GM12874 (cell line): ENCODE data around the gene DENND1A.

Source experiments
- TF ChIP-seq, protein P1 (sequence below): IDR thresholded peaks from 2 replicates; pipeline ENCODE4 v1.5.1; 2011; ENCODE audit warnings: low read depth, mild to moderate bottlenecking, control low read depth, low read length, moderate library complexity; ENCODE audit not compliant: insufficient read depth

DENND1A gene

DNA sequence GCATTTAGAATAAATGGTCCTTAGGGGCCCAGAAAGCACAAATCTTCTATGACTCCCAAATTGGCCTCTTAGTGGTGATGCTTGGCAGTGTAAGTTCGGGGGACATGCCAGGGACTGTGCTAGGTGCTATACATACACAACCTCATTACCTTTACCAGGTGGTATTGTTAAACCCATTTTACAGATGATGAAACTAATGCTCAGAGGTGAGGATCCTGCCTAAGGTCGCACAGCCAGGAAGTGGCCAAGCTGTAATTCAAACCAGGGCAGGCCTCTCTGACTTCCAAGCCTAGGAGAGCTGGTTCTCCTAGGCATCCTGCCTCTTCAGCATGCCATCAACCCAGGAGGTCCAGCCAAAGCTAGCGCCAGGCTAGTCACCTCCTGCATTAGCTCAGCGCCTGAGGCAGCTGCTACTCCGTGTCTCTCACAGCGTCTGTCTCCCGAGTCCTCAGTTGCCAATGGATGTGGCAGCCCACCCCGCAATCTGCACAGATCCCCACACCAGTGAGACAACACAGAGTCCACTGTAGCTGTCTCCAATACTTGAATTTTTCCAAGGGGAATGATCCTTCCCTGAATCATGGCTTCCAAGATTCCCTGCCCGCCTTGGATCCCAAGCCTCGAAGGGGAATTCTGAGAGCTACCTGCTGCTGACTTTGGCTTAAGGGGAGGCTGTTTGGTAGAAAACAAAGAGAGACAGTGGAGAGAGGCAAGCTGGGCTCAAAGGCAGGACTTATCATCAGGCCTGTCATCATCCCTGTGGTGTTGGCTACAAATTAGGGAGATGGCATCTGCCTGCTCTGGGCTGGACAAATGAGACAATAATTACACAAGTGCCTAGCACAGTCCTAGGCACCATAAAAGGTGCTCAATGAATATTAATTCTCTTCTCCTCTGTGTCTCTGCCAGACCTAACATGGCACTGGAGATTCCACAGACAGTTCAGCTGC lies 521.3 kb downstream of the DENND1A start:
- TF ChIP-seq, protein P1, sequence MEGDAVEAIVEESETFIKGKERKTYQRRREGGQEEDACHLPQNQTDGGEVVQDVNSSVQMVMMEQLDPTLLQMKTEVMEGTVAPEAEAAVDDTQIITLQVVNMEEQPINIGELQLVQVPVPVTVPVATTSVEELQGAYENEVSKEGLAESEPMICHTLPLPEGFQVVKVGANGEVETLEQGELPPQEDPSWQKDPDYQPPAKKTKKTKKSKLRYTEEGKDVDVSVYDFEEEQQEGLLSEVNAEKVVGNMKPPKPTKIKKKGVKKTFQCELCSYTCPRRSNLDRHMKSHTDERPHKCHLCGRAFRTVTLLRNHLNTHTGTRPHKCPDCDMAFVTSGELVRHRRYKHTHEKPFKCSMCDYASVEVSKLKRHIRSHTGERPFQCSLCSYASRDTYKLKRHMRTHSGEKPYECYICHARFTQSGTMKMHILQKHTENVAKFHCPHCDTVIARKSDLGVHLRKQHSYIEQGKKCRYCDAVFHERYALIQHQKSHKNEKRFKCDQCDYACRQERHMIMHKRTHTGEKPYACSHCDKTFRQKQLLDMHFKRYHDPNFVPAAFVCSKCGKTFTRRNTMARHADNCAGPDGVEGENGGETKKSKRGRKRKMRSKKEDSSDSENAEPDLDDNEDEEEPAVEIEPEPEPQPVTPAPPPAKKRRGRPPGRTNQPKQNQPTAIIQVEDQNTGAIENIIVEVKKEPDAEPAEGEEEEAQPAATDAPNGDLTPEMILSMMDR: no peak

DNA sequence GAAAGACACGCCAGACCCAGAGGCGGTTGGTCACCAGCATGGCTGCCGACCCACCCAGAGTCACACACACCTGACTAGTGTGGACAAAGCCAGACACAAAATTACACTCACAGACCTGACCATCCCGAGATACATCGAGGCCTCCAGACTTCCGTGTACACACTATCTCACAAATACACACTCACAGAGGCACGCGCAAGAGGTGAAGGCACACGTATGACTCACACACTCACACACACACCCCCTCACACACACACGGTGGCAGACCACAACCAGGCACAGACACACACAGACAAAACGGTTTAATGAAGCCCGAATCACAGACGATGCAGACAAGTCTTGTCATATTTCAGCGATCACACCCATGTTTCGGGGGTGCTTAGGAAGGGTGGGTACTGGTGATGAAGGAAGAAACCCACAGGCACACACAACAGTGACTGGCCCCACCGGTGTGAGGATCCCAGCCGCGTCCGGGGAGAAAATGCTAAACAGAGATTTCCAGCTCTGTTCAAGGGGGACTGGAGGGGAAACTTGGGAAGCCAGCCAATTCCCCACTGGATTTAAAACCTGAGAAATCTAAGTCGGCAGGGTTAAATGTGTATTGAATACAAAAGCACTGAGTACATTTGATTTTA lies 522.6 kb downstream of the DENND1A start:
- TF ChIP-seq, protein P1: no peak

DNA sequence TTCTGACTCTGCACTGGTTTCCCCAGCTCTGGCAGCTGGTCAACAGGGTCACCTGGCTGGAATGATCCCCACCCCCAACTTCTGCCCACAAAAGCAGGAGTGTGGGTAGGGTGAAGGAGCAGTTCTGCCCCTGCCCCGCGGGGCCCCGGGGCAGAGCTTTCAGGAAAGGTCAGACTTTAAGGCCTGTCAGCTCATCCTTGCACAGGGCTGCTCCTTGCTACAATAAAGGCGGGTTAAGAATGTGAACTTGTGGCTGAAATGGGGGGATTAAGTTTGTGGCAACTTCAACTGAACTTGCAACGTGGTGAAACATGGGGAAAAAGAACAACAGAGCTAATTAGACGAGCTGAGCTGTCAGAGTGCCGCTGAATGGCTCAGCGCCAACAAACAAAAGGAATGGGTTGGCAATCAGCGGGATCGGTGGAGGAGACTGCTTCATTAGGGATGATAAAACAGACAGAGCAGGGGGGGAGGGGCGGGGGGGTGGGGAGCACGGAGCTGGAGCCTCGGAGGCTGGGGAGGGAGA lies 523.2 kb downstream of the DENND1A start:
- TF ChIP-seq, protein P1: no peak

- TF ChIP-seq, protein P1: no peak
Measured at GRCh38 chr9:123406016-123406415, 523.9 kb downstream of the DENND1A start.

GRCh38 chr9:123402981-123403509 lies 526.9 kb downstream of the DENND1A start:
- TF ChIP-seq, protein P1: no peak

GRCh38 chr9:123401879-123402513 lies 527.9 kb downstream of the DENND1A start:
- TF ChIP-seq, protein P1: peak; percentile 67
